ENCODE results near the gene SLC25A15. TPM values are rescaled to one million over a fixed set of nuclear protein-coding genes. Genes with fewer than 3 reads are reported as not detected.

SLC25A15 gene
- total RNA-seq, 4 donors from 2014 or later = 5.5 to 7.4 (median 5.7) TPM

GRCh38 chr13:40792284-40793051 is 3.1 kb downstream of the SLC25A15 start:
- no peak for ATAC-seq (ENCODE audit: low FRiP score)
- no peak for TF ChIP-seq CTCF (IDR thresholded peaks at IDR 0.05)
- no peak for DNase-seq (ENCODE audit: low spot score)

GRCh38 chr13:40793339-40793738 is 3.9 kb downstream of the SLC25A15 start:
- TF ChIP-seq CTCF (IDR thresholded peaks at IDR 0.05) = no peak
- ATAC-seq (ENCODE audit: low FRiP score) = no peak
- DNase-seq (ENCODE audit: low spot score) = no peak

- no peak for TF ChIP-seq CTCF (IDR thresholded peaks at IDR 0.05)
- peak; percentile 23 for ATAC-seq (ENCODE audit: low FRiP score)
- no peak for DNase-seq (ENCODE audit: low spot score)
Observed at GRCh38 chr13:40794414-40795368, 5.3 kb downstream of the SLC25A15 start.

- no peak for DNase-seq (ENCODE audit: low spot score)
- no peak for ATAC-seq (ENCODE audit: low FRiP score)
- no peak for TF ChIP-seq CTCF (IDR thresholded peaks at IDR 0.05)
Observed at GRCh38 chr13:40796649-40797048, 7.2 kb downstream of the SLC25A15 start.

- DNase-seq (ENCODE audit: low spot score) (no peak), ATAC-seq (ENCODE audit: low FRiP score) (no peak)
- no peak for TF ChIP-seq CTCF (IDR thresholded peaks at IDR 0.05)
Observed at GRCh38 chr13:40798380-40798779, 9.0 kb downstream of the SLC25A15 start.

- no peak for TF ChIP-seq CTCF (IDR thresholded peaks at IDR 0.05)
- ATAC-seq (ENCODE audit: low FRiP score) = no peak
- no peak for DNase-seq (ENCODE audit: low spot score)
Observed at GRCh38 chr13:40799508-40799907, 10.1 kb downstream of the SLC25A15 start.

Measured in omental fat pad (tissue), 4 donors.